Suprapubic skin (tissue), 3 donors: ENCODE results near the gene VPS8.

Experiments used
- CTCF ChIP-seq, 2 donors: fragments of 200-600 bp in 1 of 2; fragments of 450-650 bp in 1 of 2; sonication (generic) in 1 of 2; IDR thresholded peaks; one replicate each; pipeline ENCODE4 v1.5.1; 2016 to 2019; ENCODE audit warnings: antibody characterized with exemption in 2 of 2, mild to moderate bottlenecking in 1 of 2, moderate library complexity in 1 of 2
- POLR2A ChIP-seq, 2 donors: fragments of 450-650 bp; IDR thresholded peaks; one replicate each; pipeline ENCODE4 v1.6.1; 2017; ENCODE audit warnings: antibody characterized with exemption in 2 of 2, mild to moderate bottlenecking in 2 of 2, moderate library complexity in 2 of 2

- TF ChIP-seq CTCF (IDR thresholded peaks at IDR 0.05): no peak
- TF ChIP-seq POLR2A (IDR thresholded peaks at IDR 0.05): no peak
Observed at GRCh38 chr3:184845819-184846218, 33.9 kb downstream of the VPS8 start.
